GM06990 (cell line): ENCODE measurements around the gene POU2AF2.
"Not testable (repeated sequence)": the region's sequence is repeated elsewhere in the genome, so short reads cannot be mapped to it uniquely, and the experiment has no call there.

Experiments used
- DNase-seq: peaks from one replicate; pipeline ENCODE4 v3.0.0-alpha.2; 2011; ENCODE audit not compliant: insufficient read length; ENCODE audit errors: extremely low read depth
- H3K27me3 ChIP-seq: replicated peaks from 2 replicates; pipeline ENCODE4 v1.6.0; 2011; ENCODE audit warnings: low read length; ENCODE audit not compliant: control insufficient read depth, insufficient read depth
- H3K36me3 ChIP-seq: 2 replicates; pipeline ENCODE4 v1.5.1; 2011; ENCODE audit warnings: low read length; ENCODE audit not compliant: control insufficient read depth, insufficient read depth
- H3K4me3 ChIP-seq: replicated peaks from 2 replicates; pipeline ENCODE4 v1.5.1; 2011; ENCODE audit warnings: low read depth, mild to moderate bottlenecking, control low read depth, low read length
- TF ChIP-seq, protein P1 (sequence below): IDR thresholded peaks from 2 replicates; pipeline ENCODE4 v1.5.1; 2011; ENCODE audit warnings: low read length, control low read depth, mild to moderate bottlenecking, inconsistent platforms; ENCODE audit not compliant: insufficient read depth, poor library complexity, severe bottlenecking

Gene POU2AF2

DNA sequence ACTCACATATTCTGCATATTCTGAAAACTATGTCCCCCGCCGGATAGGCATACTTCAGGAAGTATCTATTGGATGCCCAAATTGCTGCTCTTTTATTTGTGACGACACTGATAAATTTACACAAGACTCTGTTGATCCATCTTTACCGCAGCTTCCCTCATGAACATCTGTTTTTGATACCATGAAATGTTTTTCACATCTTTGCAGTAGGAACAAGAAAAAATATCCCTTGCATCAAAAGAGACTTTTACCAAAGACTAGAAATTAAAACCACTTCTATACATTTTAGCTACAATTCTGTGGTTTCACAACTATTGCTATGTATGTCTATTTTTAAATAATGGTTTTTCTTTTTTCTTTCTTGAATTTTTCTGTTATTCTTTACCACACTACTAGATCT, 15.3 kb downstream of the POU2AF2 start:
- H3K36me3 ChIP-seq: no peaks in the 10 kb centered on the region

DNA sequence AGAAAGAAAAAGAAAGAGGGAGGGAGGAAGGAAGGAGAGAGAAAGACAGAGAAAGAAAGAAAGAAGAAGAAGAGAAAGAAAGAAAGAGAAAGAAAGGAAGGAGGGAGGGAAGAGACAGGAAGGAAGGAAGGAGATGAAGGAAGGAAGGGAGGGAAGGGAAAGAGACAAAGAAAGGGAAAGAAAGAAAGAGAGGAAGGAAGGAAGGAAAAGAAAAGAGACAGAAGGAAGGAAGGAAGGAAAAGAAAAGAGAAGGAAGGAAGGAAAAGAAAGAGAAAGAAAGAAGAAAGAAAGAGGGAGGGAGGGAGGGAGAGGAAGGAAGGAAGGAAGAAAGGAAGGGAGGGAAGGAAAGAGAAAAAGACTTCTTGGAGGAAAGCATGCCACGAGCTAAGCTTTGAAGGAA, 19.1 kb downstream of the POU2AF2 start:
- no peak overlapping the region for H3K4me3 ChIP-seq
- no peaks in the 10 kb centered on the region for H3K36me3 ChIP-seq
- DNase-seq: no peak
- TF ChIP-seq, protein P1, sequence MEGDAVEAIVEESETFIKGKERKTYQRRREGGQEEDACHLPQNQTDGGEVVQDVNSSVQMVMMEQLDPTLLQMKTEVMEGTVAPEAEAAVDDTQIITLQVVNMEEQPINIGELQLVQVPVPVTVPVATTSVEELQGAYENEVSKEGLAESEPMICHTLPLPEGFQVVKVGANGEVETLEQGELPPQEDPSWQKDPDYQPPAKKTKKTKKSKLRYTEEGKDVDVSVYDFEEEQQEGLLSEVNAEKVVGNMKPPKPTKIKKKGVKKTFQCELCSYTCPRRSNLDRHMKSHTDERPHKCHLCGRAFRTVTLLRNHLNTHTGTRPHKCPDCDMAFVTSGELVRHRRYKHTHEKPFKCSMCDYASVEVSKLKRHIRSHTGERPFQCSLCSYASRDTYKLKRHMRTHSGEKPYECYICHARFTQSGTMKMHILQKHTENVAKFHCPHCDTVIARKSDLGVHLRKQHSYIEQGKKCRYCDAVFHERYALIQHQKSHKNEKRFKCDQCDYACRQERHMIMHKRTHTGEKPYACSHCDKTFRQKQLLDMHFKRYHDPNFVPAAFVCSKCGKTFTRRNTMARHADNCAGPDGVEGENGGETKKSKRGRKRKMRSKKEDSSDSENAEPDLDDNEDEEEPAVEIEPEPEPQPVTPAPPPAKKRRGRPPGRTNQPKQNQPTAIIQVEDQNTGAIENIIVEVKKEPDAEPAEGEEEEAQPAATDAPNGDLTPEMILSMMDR: no peak
- H3K27me3 ChIP-seq: no peaks in the 10 kb centered on the region

More for the DNA sequence above, 15.3 kb downstream of the POU2AF2 start:
- Histone ChIP-seq H3K27me3 (no peaks in the 10 kb centered on the region), H3K4me3 (no peak overlapping the region)
- DNase-seq: no peak
- TF ChIP-seq, protein P1: no peak

DNA sequence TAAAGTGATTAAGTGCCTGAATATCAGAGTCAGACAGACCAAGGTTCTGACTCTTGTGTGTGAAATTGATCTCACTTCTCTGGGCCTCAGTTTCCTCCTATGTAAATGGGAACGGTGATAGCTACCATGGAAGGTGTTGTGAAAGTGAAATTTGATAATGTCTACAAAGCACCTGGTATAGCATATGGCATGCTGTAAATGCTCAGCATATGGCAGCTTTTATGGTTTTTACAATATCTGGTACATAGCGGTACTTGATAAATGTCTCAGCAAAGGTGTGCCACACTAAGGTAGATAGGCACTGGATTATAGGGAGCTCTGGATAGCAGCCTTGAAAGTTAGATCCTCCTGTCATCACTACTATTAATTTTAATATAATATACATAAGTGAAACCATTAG, 19.9 kb downstream of the POU2AF2 start:
- Histone ChIP-seq H3K36me3 (no peaks in the 10 kb centered on the region), H3K27me3 (no peaks in the 10 kb centered on the region), H3K4me3 (no peak overlapping the region)
- DNase-seq: no peak
- TF ChIP-seq, protein P1: no peak

DNA sequence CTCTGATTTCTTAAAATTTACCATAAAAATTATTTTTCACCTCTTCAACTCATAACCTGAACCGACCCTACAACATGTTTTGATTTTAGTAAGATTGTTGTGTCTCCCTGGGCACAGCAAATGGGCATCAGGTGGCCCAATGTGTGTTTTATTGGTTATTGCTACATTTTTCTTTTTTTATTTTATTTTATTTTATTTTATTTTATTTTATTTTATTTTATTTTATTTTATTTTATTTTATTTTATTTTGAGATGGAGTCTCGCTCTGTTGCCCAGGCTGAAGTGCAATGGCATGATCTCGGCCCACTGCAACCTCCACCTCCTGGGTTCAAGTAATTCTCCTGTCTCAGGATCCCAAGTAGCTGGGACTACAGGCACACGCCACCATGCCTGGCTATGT, 22.8 kb downstream of the POU2AF2 start:
- H3K27me3 ChIP-seq: not testable (repeated sequence)

DNA sequence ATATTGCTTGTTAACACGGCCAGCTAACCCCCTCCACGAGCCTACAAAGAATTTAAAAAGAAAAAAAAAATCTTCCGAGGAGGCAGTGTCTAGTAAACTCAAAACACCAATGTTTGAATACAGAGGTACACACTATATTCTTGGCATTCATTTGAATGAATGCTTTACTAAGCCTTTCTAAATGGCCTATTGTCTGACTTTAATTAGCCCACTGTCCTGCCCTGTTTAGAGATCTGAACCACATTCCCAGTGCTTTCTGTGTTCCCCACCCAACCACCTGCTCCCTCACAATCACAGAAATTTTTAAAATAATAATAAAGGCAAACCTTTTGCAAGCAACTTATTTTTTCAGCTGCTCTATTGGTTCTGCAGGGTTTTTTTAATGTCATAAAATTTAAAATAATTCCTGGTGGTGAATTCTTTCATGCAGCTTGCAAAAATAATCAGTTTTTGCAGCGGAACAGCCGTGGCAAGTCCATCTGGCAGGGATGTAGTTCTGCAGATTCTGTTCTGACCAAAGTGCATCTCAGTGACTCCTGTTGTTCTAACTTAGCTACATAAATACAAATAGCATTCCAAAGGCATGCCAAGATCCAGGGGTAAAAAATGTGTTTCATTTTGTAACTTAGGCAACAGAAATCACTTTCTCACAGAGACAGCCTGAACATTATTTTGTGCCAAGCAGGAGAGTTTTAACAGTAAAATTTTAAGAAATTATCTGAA, 23.8 kb downstream of the POU2AF2 start:
- Histone ChIP-seq H3K36me3 (no peaks in the 10 kb centered on the region), H3K27me3 (no peaks in the 10 kb centered on the region; the same call in 1 of the 2 replicates), H3K4me3 (no peak overlapping the region)
- DNase-seq: no peak
- TF ChIP-seq, protein P1: no peak

More for the DNA sequence above, 22.8 kb downstream of the POU2AF2 start:
- H3K36me3 ChIP-seq, DNase-seq, H3K4me3 ChIP-seq: not testable (repeated sequence)

DNA sequence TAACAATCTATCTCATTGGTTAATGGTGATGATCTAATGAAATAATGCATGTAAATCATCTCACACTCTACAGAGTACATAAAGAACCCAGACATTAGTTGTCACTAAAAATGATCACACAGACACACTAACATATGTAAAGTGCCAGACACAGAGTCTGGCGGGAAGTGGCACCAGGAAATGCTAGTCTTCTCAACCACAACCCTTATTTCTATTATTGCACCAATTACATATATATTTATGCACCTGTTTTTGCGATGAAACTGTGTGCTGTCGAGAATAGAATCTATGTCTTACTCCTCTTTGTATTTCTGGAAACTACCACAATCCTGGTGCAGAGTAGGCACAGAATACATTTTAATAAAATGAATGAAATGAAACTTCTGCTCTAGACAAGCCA, 26.9 kb downstream of the POU2AF2 start:
- TF ChIP-seq, protein P1: no peak
- Histone ChIP-seq H3K36me3 (no peaks in the 10 kb centered on the region), H3K27me3 (no peaks in the 10 kb centered on the region; the same call in 1 of the 2 replicates), H3K4me3 (no peak overlapping the region)
- no peak for DNase-seq
